CD4-positive, alpha-beta T cell treated with Interleukin-6 at 100 ng/mL for 8 hours (primary cell): ENCODE data around the gene SFRP5.

Experiments
- DNase-seq: peaks from one replicate; pipeline ENCODE4 v3.0.0-alpha.2; 2020; ENCODE audit warnings: mixed read lengths, low spot score

SFRP5 gene

DNA sequence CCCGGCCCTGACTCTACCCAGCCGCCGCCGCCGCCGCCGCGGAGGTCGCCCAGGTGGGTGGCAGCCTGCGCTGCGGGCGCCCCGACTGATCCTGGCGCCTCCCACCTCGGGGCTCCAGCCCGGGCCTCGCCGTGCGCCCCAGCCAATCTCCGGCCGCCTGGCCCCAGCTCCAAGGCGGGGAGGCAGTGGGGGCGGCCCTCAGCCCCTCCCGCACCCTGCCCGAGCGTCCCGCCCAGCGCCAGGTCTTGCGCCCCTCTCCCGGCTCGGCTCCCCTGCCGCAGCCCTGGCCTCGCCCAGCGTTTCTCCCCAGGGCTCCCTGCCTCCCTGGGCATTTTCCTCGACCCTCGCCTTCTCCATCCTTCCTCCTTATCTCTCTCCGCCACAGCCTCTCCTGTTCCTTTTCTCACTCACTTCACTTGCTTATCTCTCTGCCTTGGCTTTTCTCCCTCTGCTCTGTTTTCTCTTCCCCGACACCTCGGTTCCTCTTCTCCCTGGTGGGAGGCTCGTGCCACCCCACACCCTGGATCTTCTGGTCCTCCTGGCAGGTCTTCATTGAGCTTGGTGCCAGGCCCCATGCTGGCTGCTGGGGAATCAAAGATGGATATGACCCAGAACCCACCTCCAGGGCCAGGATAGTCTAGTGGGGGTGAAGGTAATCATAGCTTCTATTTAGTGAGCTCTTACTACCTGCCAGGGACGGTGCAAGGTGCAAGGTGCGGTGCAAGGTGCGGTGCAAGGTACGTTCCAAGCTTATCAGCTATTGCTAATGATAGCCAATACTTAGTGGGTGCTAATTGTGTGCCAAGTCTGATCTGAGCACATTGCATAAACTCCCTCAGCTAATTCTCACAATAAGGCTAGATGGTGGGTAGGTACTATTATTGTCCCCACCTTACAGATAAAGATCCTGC lies at the start of gene SFRP5:
SFRP5 (minus strand) TSS at position 87 of the 911 bp plus-strand sequence. CDS start 166 bp downstream, outside the sequence.
- no peak for DNase-seq

- DNase-seq = no peak
These were observed 48.4 kb upstream of the SFRP5 start for GRCh38 chr10:97820096-97820704.

GRCh38 chr10:97818572-97818971 lies 46.8 kb upstream of the SFRP5 start:
- DNase-seq = no peak

DNA sequence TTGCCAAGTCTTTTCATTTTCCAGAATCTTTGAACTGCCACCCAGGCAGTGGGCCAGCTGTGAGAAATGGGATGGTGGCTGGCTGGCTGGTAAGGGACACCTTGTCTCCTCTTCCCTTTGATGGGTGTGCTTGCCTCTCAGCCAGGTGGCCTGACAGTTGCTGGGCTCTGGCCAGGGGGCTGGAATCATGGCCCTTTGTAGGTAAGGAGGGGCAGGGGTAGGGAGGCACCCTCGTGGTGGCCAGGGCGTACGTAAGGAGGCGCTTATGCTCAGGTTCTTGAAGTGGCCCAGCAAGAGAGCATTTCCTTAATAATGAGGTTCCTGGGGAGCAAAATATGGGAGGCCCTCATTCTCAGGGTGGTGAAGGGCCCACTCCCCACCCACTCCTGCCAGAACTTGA lies 44.8 kb upstream of the SFRP5 start:
- DNase-seq = no peak

DNA sequence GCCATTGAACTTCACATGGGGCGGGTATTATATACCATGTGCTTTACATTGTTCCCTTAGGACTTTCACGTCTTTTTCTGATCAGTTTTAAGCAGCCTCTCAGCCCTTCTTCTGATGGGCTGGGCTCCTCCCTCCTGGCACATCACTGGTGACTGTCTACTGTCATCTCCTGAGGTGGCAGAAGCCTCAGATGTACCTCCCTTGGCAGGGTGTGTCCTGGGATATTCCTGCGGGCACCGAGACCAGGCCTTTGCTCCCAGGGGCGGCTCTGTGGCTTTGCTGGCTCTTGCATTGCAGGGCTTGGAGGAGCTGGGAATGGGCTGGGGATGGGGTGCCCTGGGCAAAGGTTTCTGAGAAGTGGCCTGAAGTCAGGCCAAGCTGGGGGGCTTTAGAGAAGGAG lies 43.2 kb upstream of the SFRP5 start:
- DNase-seq = no peak

- DNase-seq = no peak
These were observed 41.5 kb upstream of the SFRP5 start for GRCh38 chr10:97813311-97813710.

- DNase-seq = no peak
These were observed 40.9 kb upstream of the SFRP5 start for GRCh38 chr10:97812696-97813095.

DNA sequence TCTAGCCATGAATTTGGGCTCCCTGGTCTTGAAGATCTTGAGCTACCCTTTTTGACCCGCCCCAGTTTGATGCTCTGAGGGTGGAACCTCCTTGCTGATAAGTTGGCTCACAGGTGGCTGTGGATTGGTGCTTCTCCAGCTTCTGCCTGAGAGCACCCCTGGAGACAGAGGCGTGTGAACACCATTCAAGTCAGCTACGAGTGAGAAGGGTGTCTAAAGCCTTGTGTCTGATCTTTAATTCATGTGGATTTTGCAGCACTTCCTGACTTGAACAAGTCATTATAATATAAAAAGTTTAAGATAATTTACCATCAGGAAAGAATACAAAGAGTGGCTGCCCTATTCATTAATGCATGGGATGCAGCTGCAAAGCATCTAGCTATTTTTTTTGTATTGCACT lies 40.2 kb upstream of the SFRP5 start:
- no peak for DNase-seq

DNA sequence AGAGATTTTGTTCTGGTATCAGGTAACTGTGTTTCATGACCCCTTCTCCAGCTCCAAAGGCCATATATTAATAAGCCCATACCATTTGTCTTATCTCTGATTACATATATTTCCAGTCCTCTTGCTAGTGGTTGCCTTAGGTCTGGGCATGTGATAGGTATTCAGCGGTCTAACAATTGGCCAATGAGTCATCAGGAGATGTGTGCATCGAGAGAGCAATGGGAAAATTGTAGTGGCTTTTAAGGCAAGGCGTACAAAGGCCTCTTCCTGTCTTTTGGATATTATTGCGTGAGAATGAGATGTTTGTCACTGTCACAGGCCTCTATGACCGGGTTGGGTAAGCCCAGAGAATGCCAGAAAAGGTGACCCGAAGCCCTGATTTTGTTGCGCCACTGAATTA lies 38.6 kb upstream of the SFRP5 start:
- DNase-seq = no peak

DNA sequence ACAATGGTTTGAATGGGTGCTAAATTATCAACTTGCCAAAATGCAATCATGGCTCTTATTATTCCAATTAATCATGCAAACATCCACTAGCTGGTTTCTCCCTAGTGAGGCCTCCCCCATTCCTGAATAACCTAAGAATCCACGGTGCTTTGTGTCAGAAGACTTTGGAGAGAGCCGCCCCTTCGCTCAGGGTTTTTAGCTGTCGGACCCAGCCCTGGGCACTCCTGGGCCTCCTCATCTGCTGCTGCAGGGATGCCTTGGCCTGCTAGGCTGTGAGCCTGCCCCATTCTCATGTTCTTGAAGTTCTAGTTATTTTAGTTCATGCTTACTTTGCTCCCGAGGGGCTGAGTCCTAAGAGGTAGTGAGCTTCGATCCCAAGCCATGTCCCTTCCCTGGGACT lies 34.1 kb upstream of the SFRP5 start:
- DNase-seq = no peak

GRCh38 chr10:97805096-97805884 lies 33.5 kb upstream of the SFRP5 start:
- no peak for DNase-seq

DNA sequence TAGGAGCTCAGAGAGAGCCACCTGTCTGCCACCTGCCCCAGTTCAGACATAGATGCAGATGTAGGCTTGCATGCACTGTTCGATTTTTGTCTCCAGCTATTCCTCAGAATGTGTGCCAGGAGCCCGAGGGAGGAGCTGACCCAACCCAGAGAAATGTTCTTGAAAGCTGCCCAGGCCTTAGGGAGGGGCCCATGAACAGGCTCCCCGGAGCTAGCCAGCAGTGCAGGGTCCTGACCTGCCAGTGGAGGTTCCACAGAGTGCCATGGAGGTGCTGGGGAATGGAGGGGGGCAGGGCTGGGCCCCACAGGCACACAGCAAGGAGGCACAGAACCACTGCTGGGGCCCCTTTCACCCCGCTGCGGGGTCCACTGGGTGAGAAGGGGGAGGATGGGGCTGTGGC lies 29.6 kb upstream of the SFRP5 start:
- no peak for DNase-seq

DNA sequence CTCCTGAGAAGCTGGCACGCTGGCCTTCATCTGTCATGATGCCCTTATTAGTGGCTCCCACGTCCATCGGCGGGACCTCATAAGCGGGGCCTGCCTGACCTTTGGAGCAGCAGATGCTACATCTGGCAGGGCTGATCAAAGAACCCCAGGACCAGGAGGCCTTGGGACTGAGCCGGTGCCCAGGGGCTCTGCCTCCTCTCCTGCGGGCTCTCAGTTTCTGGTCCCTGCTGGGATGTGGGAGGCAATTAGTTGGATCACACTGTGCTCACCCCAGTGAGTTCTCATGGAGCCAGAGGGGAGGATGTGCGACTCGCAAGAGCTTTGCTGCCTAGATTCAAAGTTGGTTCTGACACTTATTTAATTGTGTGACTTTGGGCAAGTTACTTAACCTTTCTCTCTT lies 28.7 kb upstream of the SFRP5 start:
- no peak for DNase-seq

DNA sequence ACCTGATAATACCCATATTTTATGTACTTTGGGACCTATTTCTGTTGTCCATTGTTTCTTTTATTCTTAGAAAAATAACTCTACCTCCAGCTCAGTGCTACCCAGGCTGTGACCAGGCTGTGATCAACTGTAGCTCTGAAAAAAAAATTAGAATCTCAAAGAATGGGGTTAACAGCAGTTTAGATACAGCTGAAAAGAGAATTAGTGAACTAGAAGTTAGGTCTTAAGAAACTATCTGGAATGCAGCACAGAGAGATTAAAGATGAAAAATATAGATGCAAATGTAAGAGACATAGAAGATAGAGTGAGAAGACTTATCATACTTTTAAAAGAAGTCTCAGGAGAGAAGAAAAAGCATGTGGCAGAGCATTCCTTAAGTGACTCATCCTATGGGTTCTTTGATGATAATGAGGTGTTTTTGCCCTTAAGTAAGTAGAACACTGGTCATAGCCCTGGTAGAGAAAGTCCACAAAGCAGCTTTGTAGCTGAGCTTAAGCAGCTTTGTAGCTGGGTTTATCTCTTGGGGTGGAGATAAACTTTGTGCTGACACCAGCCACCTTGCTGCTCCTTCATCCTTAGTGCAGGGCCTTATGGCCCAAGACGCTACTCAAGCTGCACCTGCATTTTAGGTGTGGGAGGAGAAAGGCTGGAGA lies 27.3 kb upstream of the SFRP5 start:
- DNase-seq = no peak

- DNase-seq = peak; percentile 53
These were observed 24.9 kb upstream of the SFRP5 start for GRCh38 chr10:97796651-97797050.

GRCh38 chr10:97795886-97796285 lies 24.1 kb upstream of the SFRP5 start:
- no peak for DNase-seq

DNA sequence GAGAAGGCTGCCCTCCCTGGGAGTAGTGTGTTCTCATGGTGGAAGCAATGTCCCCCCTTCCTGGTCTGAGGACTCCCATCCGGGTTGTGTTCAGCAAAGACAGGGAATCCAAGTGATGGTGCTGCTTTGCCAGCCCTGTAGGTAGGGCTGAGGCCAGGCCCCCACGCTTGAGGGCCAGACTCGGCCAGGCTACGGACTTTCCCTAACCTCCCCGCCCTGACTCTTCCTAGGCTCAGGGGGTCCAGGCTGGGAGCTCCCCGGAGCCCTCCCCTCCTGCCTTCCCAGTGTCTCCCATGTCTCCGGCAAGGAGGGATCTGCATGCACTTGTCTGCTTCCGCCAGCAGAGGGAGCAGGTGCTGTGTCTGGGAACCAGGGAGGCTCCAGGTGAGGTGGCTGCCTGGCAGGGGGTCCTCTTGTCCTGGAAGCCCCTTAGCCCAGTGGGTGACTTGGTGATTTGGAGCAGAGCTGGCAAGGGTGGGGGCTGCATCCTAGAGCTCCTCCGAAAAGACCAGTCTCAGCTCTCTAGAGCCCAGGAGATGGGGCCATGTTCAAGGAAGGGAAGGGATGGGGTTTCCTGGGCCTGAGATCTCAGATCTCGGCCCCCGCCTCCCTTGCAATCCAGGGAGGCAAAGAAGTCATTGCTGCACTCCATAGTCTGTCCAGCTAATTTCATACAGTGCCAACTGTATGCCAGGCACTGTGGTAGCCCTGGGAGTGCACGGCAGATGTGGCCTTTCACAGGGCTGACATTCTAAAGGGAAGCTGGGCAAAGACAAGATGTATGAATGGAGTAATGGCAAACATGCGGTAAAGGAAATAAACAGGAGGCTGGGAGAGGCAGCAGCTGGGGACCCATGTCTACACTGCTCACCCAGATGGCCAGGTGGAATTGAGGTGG lies 20.3 kb upstream of the SFRP5 start:
- peak; percentile 65 for DNase-seq

DNA sequence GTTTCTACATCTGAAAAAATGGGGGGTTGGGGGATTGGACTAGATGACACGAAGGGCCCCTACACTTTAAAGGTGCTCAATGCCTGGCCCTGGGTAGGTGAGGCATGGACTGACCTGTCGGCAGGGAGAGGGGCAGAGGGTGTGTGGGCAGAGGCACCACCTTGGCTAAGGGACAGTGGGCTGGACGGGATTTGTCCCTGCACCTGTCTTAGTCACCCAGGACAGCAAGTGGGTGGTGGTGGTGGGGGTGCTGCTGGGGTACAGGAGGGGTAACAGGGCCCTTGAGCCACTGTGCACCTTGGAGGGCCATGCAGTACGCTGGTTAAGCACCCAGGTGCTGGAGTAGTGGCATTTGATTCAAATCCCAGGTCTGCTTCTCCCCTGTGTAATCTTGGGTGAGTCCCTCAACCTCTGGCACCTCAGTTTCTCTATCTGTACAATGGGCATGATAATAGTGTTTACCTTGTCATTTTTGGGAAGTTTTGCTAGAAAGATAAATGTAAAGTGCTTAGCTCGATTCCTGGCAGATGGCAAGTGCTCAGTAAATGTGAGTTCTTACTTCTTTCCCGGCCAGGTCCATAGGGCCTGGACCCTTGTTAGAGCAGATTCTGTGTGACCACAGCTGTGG lies 18.1 kb upstream of the SFRP5 start:
- no peak for DNase-seq

DNA sequence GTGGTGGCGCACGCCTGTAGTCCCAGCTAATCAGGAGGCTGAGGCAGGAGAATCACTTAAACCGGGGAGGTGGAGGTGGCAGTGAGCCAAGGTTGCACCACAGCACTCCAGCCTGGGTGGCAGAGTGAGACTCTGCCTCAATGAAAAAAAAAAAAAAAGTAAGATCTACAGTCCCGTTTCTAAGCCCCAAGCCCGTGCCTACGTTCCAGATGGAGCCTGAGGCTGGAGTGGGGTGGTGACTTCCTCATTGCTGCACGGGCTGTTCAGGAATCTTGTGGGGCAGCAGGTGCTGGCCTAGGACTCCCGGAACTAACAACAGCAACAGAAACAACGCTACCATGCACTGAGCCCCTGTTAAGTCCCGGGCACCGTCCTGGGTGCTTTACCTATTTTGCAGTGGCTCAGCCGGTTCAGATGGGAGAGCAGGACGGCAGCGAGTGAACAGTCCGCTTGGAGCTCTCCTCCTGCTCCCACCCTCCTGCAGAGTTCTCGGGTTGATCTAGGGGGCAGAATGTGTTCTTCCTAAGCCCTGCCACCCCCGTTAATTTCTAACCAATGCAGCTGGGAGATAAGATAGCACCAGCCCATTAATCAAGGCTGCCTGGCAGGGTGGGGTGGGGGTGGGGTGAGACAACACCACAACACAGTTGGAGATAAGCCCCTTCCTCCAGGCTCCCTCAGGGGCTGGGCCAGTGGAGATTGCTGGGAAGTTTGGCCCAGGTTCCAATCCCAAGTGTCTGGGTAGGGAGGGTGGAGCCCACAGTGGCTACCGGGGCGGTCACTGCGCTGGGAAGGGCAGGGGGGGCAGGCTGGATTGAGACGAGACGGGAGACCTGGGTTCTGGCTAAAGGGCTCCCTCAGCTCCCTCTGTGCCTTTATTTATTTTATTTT lies 17.0 kb upstream of the SFRP5 start:
- no peak for DNase-seq

DNA sequence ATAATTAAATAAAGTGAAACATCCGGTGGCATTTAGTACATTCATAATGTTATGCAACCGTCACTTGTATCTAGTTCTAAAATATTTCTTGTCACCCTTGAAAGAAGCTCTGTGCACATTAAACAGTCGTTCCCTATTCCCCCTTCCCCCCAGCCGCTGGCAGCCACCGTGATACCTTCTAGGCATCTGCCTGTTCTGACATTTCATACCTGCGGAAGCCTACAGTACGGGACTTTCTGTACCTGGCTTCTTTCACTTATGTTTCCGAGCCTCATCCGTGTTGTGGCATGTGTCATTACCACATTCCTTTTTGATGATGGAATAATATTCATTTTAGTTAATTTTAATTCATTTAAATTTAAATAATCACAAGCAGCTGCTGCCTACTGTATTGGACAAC lies 13.9 kb upstream of the SFRP5 start:
- no peak for DNase-seq
